ENCODE data around the gene DYSF.

DYSF gene

DNA sequence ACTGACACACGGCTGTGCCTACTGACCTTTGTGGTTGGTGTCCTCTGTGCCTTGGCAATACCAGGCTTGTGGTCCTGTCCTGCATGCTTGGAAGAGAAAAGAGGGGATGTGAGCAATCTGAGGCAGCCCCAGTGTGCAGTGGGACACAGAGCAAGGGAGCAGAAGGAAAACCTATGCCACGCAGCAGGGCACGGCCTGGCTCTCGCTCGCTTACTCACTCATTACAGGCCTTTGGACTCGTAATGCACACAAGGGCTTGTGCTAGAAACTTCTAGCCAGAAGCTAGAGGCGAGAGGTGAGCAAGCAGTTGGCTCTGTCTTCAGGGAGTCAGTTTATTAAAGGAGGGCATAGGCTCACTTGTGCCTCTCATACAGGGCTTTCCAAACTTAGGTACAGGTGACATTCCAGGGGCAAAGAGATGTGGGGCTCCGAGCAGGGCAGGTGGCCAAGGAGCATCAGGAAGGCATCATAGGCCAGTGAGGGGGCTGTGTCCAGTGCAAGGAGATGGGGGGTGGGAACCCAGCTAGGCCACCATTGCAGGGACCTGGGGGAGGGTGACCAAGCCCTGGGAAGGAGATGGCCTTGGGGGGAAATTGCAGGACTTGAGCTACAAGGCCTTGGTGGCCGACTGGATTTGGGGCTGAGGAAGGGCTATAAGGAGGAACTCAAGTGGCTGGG lies 100.8 kb downstream of the DYSF start:
- Histone ChIP-seq H3K27ac (ENCODE audit: extremely low read depth, low read depth, low read length) (no peak overlapping the region), H3K36me3 (ENCODE audit: control insufficient read depth in 2 of 2, insufficient read depth in 1 of 2, low read length in 2 of 2) (no peaks in the 10 kb centered on the region), H3K4me1 (ENCODE audit: control insufficient read depth, insufficient read depth, low read length) (no peaks in the 10 kb centered on the region), H3K9me3 (ENCODE audit: control insufficient read depth, insufficient read depth, low read depth, low read length) (no peaks in the 10 kb centered on the region), H3K4me3 (ENCODE audit: low read depth, low read length) (no peak overlapping the region)
- CTCF ChIA-PET: interaction anchor here (0.6 kb wide), 2 partner anchors 331 to 595 kb away, joined by 3 read pairs; no protein-coding TSS in a partner anchor
- TF ChIP-seq CTCF (tag by site-specific recombination; IDR thresholded peaks at IDR 0.05) (no peak), BCL11A (tag by site-specific recombination; IDR thresholded peaks at IDR 0.05; ENCODE audit: low read depth) (no peak), ZNF558 (tag by site-specific recombination; IDR thresholded peaks at IDR 0.05) (no peak), ZNF221 (tag by site-specific recombination; IDR thresholded peaks at IDR 0.05; ENCODE audit: borderline replicate concordance) (no peak), RBAK (tag by site-specific recombination; IDR thresholded peaks at IDR 0.05) (no peak), TRIM28 (IDR thresholded peaks at IDR 0.05; ENCODE audit: borderline replicate concordance, low read length) (no peak), ZNF404 (tag by site-specific recombination; IDR thresholded peaks at IDR 0.05) (no peak), ZNF521 (tag by site-specific recombination; IDR thresholded peaks at IDR 0.05) (no peak), ZNF274 (IDR thresholded peaks at IDR 0.05; ENCODE audit: low read length) (no peak), ZNF274 (tag by site-specific recombination; IDR thresholded peaks at IDR 0.05; ENCODE audit: borderline replicate concordance) (no peak), IKZF3 (tag by site-specific recombination; IDR thresholded peaks at IDR 0.05) (no peak), HIC1 (tag by site-specific recombination; IDR thresholded peaks at IDR 0.05) (no peak), ZEB2 (tag by site-specific recombination; IDR thresholded peaks at IDR 0.05) (no peak), GLIS2 (tag by site-specific recombination; IDR thresholded peaks at IDR 0.05) (no peak), ZBTB7A (tag by site-specific recombination; IDR thresholded peaks at IDR 0.05; ENCODE audit: low read depth) (no peak), FEZF1 (tag by site-specific recombination; IDR thresholded peaks at IDR 0.05) (no peak)
- TF ChIP-seq, protein P1, sequence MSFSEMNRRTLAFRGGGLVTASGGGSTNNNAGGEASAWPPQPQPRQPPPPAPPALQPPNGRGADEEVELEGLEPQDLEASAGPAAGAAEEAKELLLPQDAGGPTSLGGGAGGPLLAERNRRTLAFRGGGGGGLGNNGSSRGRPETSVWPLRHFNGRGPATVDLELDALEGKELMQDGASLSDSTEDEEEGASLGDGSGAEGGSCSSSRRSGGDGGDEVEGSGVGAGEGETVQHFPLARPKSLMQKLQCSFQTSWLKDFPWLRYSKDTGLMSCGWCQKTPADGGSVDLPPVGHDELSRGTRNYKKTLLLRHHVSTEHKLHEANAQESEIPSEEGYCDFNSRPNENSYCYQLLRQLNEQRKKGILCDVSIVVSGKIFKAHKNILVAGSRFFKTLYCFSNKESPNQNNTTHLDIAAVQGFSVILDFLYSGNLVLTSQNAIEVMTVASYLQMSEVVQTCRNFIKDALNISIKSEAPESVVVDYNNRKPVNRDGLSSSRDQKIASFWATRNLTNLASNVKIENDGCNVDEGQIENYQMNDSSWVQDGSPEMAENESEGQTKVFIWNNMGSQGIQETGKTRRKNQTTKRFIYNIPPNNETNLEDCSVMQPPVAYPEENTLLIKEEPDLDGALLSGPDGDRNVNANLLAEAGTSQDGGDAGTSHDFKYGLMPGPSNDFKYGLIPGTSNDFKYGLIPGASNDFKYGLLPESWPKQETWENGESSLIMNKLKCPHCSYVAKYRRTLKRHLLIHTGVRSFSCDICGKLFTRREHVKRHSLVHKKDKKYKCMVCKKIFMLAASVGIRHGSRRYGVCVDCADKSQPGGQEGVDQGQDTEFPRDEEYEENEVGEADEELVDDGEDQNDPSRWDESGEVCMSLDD (tag by site-specific recombination; IDR thresholded peaks at IDR 0.05): no peak
- TF ChIP-seq, protein P2, sequence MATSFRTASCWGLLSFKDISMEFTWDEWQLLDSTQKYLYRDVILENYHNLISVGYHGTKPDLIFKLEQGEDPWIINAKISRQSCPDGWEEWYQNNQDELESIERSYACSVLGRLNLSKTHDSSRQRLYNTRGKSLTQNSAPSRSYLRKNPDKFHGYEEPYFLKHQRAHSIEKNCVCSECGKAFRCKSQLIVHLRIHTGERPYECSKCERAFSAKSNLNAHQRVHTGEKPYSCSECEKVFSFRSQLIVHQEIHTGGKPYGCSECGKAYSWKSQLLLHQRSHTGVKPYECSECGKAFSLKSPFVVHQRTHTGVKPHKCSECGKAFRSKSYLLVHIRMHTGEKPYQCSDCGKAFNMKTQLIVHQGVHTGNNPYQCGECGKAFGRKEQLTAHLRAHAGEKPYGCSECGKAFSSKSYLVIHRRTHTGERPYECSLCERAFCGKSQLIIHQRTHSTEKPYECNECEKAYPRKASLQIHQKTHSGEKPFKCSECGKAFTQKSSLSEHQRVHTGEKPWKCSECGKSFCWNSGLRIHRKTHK (tag by site-specific recombination; IDR thresholded peaks at IDR 0.05): no peak
- TF ChIP-seq, protein P3, sequence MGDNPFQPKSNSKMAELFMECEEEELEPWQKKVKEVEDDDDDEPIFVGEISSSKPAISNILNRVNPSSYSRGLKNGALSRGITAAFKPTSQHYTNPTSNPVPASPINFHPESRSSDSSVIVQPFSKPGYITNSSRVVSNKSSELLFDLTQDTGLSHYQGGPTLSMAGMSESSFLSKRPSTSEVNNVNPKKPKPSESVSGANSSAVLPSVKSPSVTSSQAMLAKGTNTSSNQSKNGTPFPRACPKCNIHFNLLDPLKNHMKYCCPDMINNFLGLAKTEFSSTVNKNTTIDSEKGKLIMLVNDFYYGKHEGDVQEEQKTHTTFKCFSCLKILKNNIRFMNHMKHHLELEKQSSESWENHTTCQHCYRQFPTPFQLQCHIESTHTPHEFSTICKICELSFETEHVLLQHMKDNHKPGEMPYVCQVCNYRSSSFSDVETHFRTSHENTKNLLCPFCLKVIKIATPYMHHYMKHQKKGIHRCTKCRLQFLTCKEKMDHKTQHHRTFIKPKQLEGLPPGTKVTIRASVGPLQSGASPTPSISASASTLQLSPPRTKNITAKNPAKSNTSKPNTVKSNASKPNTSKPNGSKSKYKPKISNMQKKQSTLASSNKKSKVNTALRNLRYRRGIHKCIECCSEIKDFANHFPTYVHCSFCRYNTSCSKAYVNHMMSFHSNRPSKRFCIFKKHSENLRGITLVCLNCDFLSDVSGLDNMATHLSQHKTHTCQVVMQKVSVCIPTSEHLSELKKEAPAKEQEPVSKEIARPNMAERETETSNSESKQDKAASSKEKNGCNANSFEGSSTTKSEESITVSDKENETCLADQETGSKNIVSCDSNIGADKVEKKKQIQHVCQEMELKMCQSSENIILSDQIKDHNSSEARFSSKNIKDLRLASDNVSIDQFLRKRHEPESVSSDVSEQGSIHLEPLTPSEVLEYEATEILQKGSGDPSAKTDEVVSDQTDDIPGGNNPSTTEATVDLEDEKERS (tag by site-specific recombination; IDR thresholded peaks at IDR 0.05): no peak
- TF ChIP-seq, protein P4, sequence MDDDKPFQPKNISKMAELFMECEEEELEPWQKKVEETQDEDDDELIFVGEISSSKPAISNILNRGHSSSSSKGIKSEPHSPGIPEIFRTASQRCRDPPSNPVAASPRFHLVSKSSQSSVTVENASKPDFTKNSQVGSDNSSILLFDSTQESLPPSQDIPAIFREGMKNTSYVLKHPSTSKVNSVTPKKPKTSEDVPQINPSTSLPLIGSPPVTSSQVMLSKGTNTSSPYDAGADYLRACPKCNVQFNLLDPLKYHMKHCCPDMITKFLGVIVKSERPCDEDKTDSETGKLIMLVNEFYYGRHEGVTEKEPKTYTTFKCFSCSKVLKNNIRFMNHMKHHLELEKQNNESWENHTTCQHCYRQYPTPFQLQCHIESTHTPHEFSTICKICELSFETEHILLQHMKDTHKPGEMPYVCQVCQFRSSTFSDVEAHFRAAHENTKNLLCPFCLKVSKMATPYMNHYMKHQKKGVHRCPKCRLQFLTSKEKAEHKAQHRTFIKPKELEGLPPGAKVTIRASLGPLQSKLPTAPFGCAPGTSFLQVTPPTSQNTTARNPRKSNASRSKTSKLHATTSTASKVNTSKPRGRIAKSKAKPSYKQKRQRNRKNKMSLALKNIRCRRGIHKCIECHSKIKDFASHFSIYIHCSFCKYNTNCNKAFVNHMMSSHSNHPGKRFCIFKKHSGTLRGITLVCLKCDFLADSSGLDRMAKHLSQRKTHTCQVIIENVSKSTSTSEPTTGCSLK (tag by site-specific recombination; IDR thresholded peaks at IDR 0.05): no peak
- POLR2A ChIA-PET: interaction anchor here (0.7 kb wide), 1 partner anchor 150 kb away, joined by 3 read pairs; no protein-coding TSS in a partner anchor

Data from HEK293 (cell line).